Smooth muscle cell (in vitro differentiated cells): ENCODE measurements around the gene HMGN1. TPM values are rescaled to one million over a fixed set of nuclear protein-coding genes. Genes with fewer than 3 reads are reported as not detected.
A peak's percentile ranks its signal among the peaks of the same experiment; 100 is the strongest.

Experiments
- DNase-seq: peaks from one replicate; lab custom pipeline; 2025; ENCODE audit not compliant: unreplicated experiment; lab: John Stamatoyannopoulos, UW
- H2AFZ ChIP-seq: fragments of 200-600 bp; sonication (generic); 2 replicates; pipeline ENCODE4 v1.6.0; 2016; ENCODE audit warnings: antibody characterized with exemption, low read depth, mild to moderate bottlenecking
- H3F3A ChIP-seq: fragments of 200-600 bp; sonication (generic); 2 replicates; pipeline ENCODE4 v1.6.0; 2017; ENCODE audit warnings: antibody characterized with exemption, low read depth
- H3K27ac ChIP-seq: fragments of 200-600 bp; sonication (generic); 2 replicates; pipeline ENCODE4 v1.5.1; 2016; ENCODE audit warnings: low read depth, mild to moderate bottlenecking
- H3K27me3 ChIP-seq: fragments of 200-600 bp; sonication (generic); 2 replicates; pipeline ENCODE4 v1.6.1; 2016; ENCODE audit warnings: low read depth, mild to moderate bottlenecking
- H3K36me3 ChIP-seq: fragments of 200-600 bp; sonication (generic); 2 replicates; pipeline ENCODE4 v1.5.1; 2016; ENCODE audit warnings: low read depth
- H3K4me1 ChIP-seq: fragments of 200-600 bp; sonication (generic); 2 replicates; pipeline ENCODE4 v1.5.1; 2016; ENCODE audit warnings: low read depth
- H3K4me2 ChIP-seq: fragments of 200-600 bp; sonication (generic); 2 replicates; pipeline ENCODE4 v1.6.0; 2016; ENCODE audit warnings: mild to moderate bottlenecking
- H3K4me3 ChIP-seq: fragments of 200-600 bp; sonication (generic); 2 replicates; pipeline ENCODE4 v1.5.1; 2016; ENCODE audit warnings: mild to moderate bottlenecking
- H3K79me2 ChIP-seq: fragments of 200-600 bp; sonication (generic); 2 replicates; pipeline ENCODE4 v1.6.0; 2016; ENCODE audit warnings: low read depth, mild to moderate bottlenecking
- H3K9ac ChIP-seq: fragments of 200-600 bp; sonication (generic); 2 replicates; pipeline ENCODE4 v1.6.0; 2016; ENCODE audit warnings: low read depth
- H3K9me3 ChIP-seq: fragments of 200-600 bp; sonication (generic); replicated peaks from 2 replicates; pipeline ENCODE4 v1.5.1; 2016; ENCODE audit warnings: low read depth
- H4K20me1 ChIP-seq: fragments of 200-600 bp; sonication (generic); 2 replicates; pipeline ENCODE4 v1.6.0; 2016; ENCODE audit warnings: low read depth
- CTCF ChIP-seq: fragments of 200-600 bp; sonication (generic); IDR thresholded peaks from 2 replicates; pipeline ENCODE4 v1.5.1; 2017; ENCODE audit warnings: borderline replicate concordance, mild to moderate bottlenecking, antibody characterized with exemption; ENCODE audit not compliant: insufficient read depth, poor library complexity, severe bottlenecking
- WGBS: methylation state at CpG from one replicate; pipeline ENCODE4 v1.1.7; 2016; ENCODE audit warnings: low lambda C conversion rate; 5-methylcytosine and 5-hydroxymethylcytosine counted together
- polyA plus RNA-seq: library from polyadenylated mRNA; unstranded; fragments of >200 nt; fragmentation: Nextera tagmentation; extraction: Ambion mirVana; gene quantifications from 2 replicates; pipeline ENCODE4 v1.2.1, GENCODE V29; 2016
- total RNA-seq: library from RNA; depleted of rRNA; stranded (reverse); fragments of >200 nt; gene quantifications from 2 replicates; pipeline ENCODE4 v1.2.3, GENCODE V29; 2014

HMGN1 gene
- total and polyA plus RNA-seq, 2 experiments from 2014 or later: 396 to 427 TPM

GRCh38 chr21:39390212-39390765, 41.4 kb upstream of the HMGN1 start:
- Histone ChIP-seq H3K9ac (no peak overlapping the region), H3K4me2 (no peak overlapping the region), H3K9me3 (no peaks in the 10 kb centered on the region), H2AFZ (no peak overlapping the region), H4K20me1 (peaks cover 16% of the 10 kb centered on the region), H3K36me3 (peaks cover 3% of the 10 kb centered on the region), H3K4me1 (peaks cover 12% of the 10 kb centered on the region), H3K27me3 (no peaks in the 10 kb centered on the region), H3K27ac (no peak overlapping the region), H3K4me3 (no peak overlapping the region), H3K79me2 (peaks cover 22% of the 10 kb centered on the region), H3F3A (no peaks in the 10 kb centered on the region)
- no peak for DNase-seq
- WGBS: 79% methylated on average over 16 of the region's 16 CpGs
- TF ChIP-seq CTCF: no peak

- H3K79me2 ChIP-seq: peaks cover 22% of the 10 kb centered on the region
- DNase-seq: no peak
- peaks cover 16% of the 10 kb centered on the region for H4K20me1 ChIP-seq
- H3F3A ChIP-seq: no peaks in the 10 kb centered on the region
- H3K9ac ChIP-seq: no peak overlapping the region
- peak overlapping the region; percentile 59 for H3K4me3 ChIP-seq
- TF ChIP-seq CTCF: no peak
- H3K36me3 ChIP-seq: peaks cover 3% of the 10 kb centered on the region
- no peaks in the 10 kb centered on the region for H3K9me3 ChIP-seq
- peak overlapping the region; percentile 86 for H3K4me2 ChIP-seq
- no peaks in the 10 kb centered on the region for H3K27me3 ChIP-seq
- 9% methylated on average over 10 of the region's 10 CpGs for WGBS
- H3K27ac ChIP-seq: no peak overlapping the region
- H3K4me1 ChIP-seq: peaks cover 12% of the 10 kb centered on the region
- H2AFZ ChIP-seq: peak overlapping the region; percentile 54
Observed at GRCh38 chr21:39388811-39389155, 39.9 kb upstream of the HMGN1 start.

- Histone ChIP-seq H3K27ac (peak overlapping the region; percentile 51), H3K79me2 (peaks cover 22% of the 10 kb centered on the region), H3K4me3 (peak overlapping the region; percentile 59), H4K20me1 (peaks cover 16% of the 10 kb centered on the region), H3K4me1 (peaks cover 12% of the 10 kb centered on the region), H3K27me3 (no peaks in the 10 kb centered on the region), H3F3A (no peaks in the 10 kb centered on the region), H3K9me3 (no peaks in the 10 kb centered on the region), H3K4me2 (peak overlapping the region; percentile 86), H3K36me3 (peaks cover 3% of the 10 kb centered on the region), H2AFZ (peak overlapping the region; percentile 54), H3K9ac (peak overlapping the region; percentile 24)
- peak; percentile 95 for TF ChIP-seq CTCF
- 20% methylated on average over 28 of the region's 35 CpGs for WGBS
- peak; percentile 69 for DNase-seq
Observed at GRCh38 chr21:39388038-39388810, 39.3 kb upstream of the HMGN1 start.
